GM20000 (cell line): ENCODE data around the gene ZEB1.

Experiments used
- DNase-seq: peaks from one replicate; pipeline ENCODE4 v3.0.0; 2012; ENCODE audit warnings: low spot score
- CTCF ChIP-seq: IDR thresholded peaks from 2 replicates; pipeline ENCODE4 v1.5.1; 2012; ENCODE audit warnings: mild to moderate bottlenecking, control low read depth; ENCODE audit errors: extremely low read depth, missing control alignments

The ZEB1 gene

GRCh38 chr10:31366703-31367102 is 47.7 kb downstream of the ZEB1 start:
- DNase-seq, result no peak
- no peak for TF ChIP-seq CTCF

GRCh38 chr10:31368724-31369123 is 49.7 kb downstream of the ZEB1 start:
- no peak for TF ChIP-seq CTCF

GRCh38 chr10:31372439-31372838 is 53.4 kb downstream of the ZEB1 start:
- no peak for DNase-seq
- TF ChIP-seq CTCF, result no peak

More at GRCh38 chr10:31368724-31369123, 49.7 kb downstream of the ZEB1 start:
- no peak for DNase-seq

GRCh38 chr10:31374146-31374696 is 55.2 kb downstream of the ZEB1 start:
- TF ChIP-seq CTCF, result no peak
- no peak for DNase-seq

- no peak for DNase-seq
- TF ChIP-seq CTCF, result no peak
These were observed 62.2 kb downstream of the ZEB1 start for GRCh38 chr10:31381171-31381570.

- DNase-seq, result no peak
- TF ChIP-seq CTCF, result no peak
These were observed 62.8 kb downstream of the ZEB1 start for GRCh38 chr10:31381766-31382316.

- TF ChIP-seq CTCF, result no peak
- DNase-seq, result peak; percentile 74
These were observed 65.0 kb downstream of the ZEB1 start for GRCh38 chr10:31383810-31384588.
